ENCODE data around the gene NTRK3. TPM values are rescaled to one million over a fixed set of nuclear protein-coding genes. Genes with fewer than 3 reads are reported as not detected.

Gene NTRK3
- total and polyA plus RNA-seq, 2 donors (not counting 3 experiments of a cell fraction or from before 2014, with no cell fraction given): not detected

- no peak for TF ChIP-seq MYC (IDR thresholded peaks at IDR 0.05; ENCODE audit: low read depth, low read length)
- TF ChIP-seq EZH2 (IDR thresholded peaks at IDR 0.05; ENCODE audit: borderline replicate concordance, low read depth, low read length, severe bottlenecking): no peak
- TF ChIP-seq, protein P1, sequence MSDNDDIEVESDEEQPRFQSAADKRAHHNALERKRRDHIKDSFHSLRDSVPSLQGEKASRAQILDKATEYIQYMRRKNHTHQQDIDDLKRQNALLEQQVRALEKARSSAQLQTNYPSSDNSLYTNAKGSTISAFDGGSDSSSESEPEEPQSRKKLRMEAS (IDR thresholded peaks at IDR 0.05; ENCODE audit: insufficient read depth, insufficient read length): no peak
- TF ChIP-seq POLR2AphosphoS5 (IDR thresholded peaks at IDR 0.05; ENCODE audit: insufficient read depth, low read depth, low read length): no peak
- no peak for TF ChIP-seq JUN (IDR thresholded peaks at IDR 0.05; ENCODE audit: borderline replicate concordance, insufficient read depth, insufficient read length, low read depth)
- no peak for TF ChIP-seq GATA2 (IDR thresholded peaks at IDR 0.05; ENCODE audit: insufficient read depth, insufficient read length, low read depth, low read length)
- no peak for TF ChIP-seq FOS (IDR thresholded peaks at IDR 0.05; ENCODE audit: borderline replicate concordance, insufficient read depth, low read length)
- TF ChIP-seq, protein P2, sequence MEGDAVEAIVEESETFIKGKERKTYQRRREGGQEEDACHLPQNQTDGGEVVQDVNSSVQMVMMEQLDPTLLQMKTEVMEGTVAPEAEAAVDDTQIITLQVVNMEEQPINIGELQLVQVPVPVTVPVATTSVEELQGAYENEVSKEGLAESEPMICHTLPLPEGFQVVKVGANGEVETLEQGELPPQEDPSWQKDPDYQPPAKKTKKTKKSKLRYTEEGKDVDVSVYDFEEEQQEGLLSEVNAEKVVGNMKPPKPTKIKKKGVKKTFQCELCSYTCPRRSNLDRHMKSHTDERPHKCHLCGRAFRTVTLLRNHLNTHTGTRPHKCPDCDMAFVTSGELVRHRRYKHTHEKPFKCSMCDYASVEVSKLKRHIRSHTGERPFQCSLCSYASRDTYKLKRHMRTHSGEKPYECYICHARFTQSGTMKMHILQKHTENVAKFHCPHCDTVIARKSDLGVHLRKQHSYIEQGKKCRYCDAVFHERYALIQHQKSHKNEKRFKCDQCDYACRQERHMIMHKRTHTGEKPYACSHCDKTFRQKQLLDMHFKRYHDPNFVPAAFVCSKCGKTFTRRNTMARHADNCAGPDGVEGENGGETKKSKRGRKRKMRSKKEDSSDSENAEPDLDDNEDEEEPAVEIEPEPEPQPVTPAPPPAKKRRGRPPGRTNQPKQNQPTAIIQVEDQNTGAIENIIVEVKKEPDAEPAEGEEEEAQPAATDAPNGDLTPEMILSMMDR (IDR thresholded peaks at IDR 0.05; ENCODE audit: extremely low read depth in 1 of 2, insufficient read depth in 1 of 2, low read depth in 1 of 2, low read length in 2 of 2): no peak
- TF ChIP-seq POLR2A (IDR thresholded peaks at IDR 0.05; ENCODE audit: low read depth, low read length): no peak
- H2AFZ ChIP-seq (ENCODE audit: low read depth, low read length): no peak overlapping the region
- POLR2A ChIA-PET: interaction anchor here (0.5 kb wide), 1 partner anchor 415 kb away, joined by 11 read pairs; no protein-coding TSS in a partner anchor
- no TSS peak for BruUV-seq (replicated peaks)
- FAIRE-seq (no peak), DNase-seq (ENCODE audit: low read depth, low spot score) (no peak)
- no peaks in the 10 kb centered on the region for H3K9me1 ChIP-seq (replicated peaks; ENCODE audit: control insufficient read depth, extremely low read depth, insufficient read depth, low read length)
- H3K27ac ChIP-seq (ENCODE audit: insufficient read depth, low read depth, low read length): no peak overlapping the region
- H3K9ac ChIP-seq (replicated peaks; ENCODE audit: extremely low read depth, insufficient read depth, low read length): no peak overlapping the region
- dilution Hi-C loops (cut with MboI; ENCODE audit: extremely low pct_ligation_motif_present, low sequenced_read_pairs) (no loop called here), intact Hi-C loops (cut with micrococcal nuclease) (no loop called here)
- H3K27me3 ChIP-seq (ENCODE audit: control insufficient read depth in 2 of 2, insufficient read depth in 2 of 2, low read length in 2 of 2): no peaks in the 10 kb centered on the region
- H3K36me3 ChIP-seq (ENCODE audit: control insufficient read depth in 2 of 2, extremely low read depth in 1 of 2, insufficient read depth in 2 of 2, low read length in 2 of 2): no peaks in the 10 kb centered on the region
- no peaks in the 10 kb centered on the region for H3K79me2 ChIP-seq (ENCODE audit: control insufficient read depth, insufficient read depth, low read length)
- CTCF ChIA-PET: no interaction called here
- H3K4me3 ChIP-seq (replicated peaks in 1 of 3; ENCODE audit: insufficient read depth in 1 of 3, low read depth in 1 of 3, low read length in 3 of 3): no peak overlapping the region
- no peak overlapping the region for H3K4me2 ChIP-seq (ENCODE audit: insufficient read depth, low read length)
- H3K4me1 ChIP-seq (ENCODE audit: control insufficient read depth, extremely low read depth, insufficient read depth, low read length): no peaks in the 10 kb centered on the region
- no peaks in the 10 kb centered on the region for H4K20me1 ChIP-seq (replicated peaks; ENCODE audit: control insufficient read depth, extremely low read depth, insufficient read depth, low read length)
- peaks cover 8% of the 10 kb centered on the region for H3K9me3 ChIP-seq (replicated peaks; ENCODE audit: control insufficient read depth, insufficient read depth, low read length)
Observed at GRCh38 chr15:88002706-88003105, 253.8 kb downstream of the NTRK3 start.

Measured in endothelial cell of umbilical vein (primary cell).